NT2/D1 (cell line): ENCODE measurements around the gene NARF.

Source experiments
- DNase-seq: peaks from one replicate; pipeline ENCODE4 v3.0.0-alpha.2; 2011; ENCODE audit warnings: low read depth, low spot score
- H3K27me3 ChIP-seq: 2 replicates; pipeline ENCODE4 v1.6.0; 2011; ENCODE audit warnings: mild to moderate bottlenecking; ENCODE audit not compliant: insufficient read length, insufficient read depth
- H3K36me3 ChIP-seq: 2 replicates; pipeline ENCODE4 v1.6.1; 2011; ENCODE audit warnings: mild to moderate bottlenecking, low read length, mixed read lengths; ENCODE audit not compliant: insufficient read depth, insufficient read length
- H3K4me1 ChIP-seq: 2 replicates; pipeline ENCODE4 v1.5.1; 2011; ENCODE audit not compliant: insufficient read depth, insufficient read length
- H3K4me3 ChIP-seq: 2 replicates; pipeline ENCODE4 v1.5.1; 2011; ENCODE audit warnings: low read depth; ENCODE audit not compliant: insufficient read length
- H3K9ac ChIP-seq: 2 replicates; pipeline ENCODE4 v1.6.0; 2011; ENCODE audit warnings: low read depth; ENCODE audit not compliant: insufficient read length
- H3K9me3 ChIP-seq: 2 replicates; pipeline ENCODE4 v1.5.1; 2011; ENCODE audit warnings: mild to moderate bottlenecking, low read length; ENCODE audit not compliant: insufficient read depth
- SUZ12 ChIP-seq: IDR thresholded peaks from 2 replicates; pipeline ENCODE4 v1.6.1; 2011; ENCODE audit not compliant: insufficient read length, insufficient read depth; ENCODE audit errors: extremely low read depth
- YY1 ChIP-seq: IDR thresholded peaks from 2 replicates; pipeline ENCODE4 v1.6.1; 2011; ENCODE audit not compliant: insufficient read length, insufficient read depth
- ZNF274 ChIP-seq: IDR thresholded peaks from 2 replicates; pipeline ENCODE4 v1.6.1; 2011; ENCODE audit warnings: mild to moderate bottlenecking, low read depth, low read length

NARF gene

DNA sequence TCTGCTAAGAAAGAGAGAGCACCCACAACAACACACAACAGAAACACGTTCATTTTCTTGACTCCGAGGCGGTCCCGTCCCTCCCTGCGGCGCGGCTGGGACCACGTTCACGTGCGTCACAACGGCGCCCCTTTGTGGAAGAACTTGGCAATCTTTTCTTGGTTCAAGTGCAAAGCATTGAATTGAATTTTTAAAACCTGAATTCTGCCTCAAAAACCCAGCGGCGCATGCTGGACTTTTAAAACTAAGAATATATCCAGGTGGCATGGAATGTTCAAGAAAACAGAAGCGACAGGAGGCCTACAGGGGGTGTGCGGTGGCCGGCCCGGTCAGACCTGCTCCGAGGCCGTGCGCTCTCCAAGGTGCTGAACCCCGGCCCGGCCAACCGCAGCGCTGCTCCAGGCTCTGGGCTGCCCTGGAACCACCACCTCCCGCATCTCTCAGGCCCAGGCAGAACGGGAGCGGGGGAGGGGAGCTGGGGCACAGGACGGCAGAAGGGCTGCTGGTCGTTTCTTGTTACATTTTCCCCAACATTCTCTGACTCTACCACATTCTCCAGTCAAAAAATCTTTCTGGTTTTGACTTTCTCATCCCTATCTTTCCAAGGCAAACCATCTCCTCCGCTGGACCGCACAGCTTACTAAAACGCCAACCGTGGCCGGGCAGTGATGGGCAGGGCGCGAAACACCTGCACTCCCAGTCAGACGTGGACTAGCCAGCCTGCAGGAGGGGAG is 43.8 kb upstream of the NARF start:
- DNase-seq: peak; percentile 71
- H3K4me3 ChIP-seq: no peak overlapping the region
- TF ChIP-seq YY1: no peak
- TF ChIP-seq SUZ12: no peak
- no peak for TF ChIP-seq ZNF274
- peaks cover 10% of the 10 kb centered on the region for H3K4me1 ChIP-seq
- no peaks in the 10 kb centered on the region for H3K27me3 ChIP-seq
- H3K9ac ChIP-seq: no peak overlapping the region
- H3K36me3 ChIP-seq: peaks cover 19% of the 10 kb centered on the region
- H3K9me3 ChIP-seq: no peaks in the 10 kb centered on the region

DNA sequence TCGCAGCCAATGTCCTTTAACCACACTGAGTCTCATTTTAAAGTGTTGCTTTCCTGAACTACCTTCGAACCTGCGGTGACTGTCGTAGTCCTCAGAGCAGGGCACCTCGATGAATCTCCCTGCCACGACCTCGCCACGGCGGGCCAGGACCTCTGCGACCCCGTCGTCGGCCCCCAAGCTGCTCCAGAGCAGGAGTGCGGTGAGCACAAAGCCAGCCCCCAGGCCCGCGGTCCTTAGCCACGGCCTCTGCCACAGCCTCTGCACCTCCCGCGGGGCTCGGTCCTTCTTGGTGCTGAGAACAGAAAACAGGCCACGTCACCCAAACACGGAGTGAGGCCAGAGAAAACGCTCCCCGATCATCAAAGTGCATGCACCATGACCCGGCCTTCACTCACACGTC is 43.2 kb upstream of the NARF start:
- H3K9ac ChIP-seq: no peak overlapping the region
- DNase-seq: no peak
- H3K4me1 ChIP-seq: peaks cover 8% of the 10 kb centered on the region
- no peaks in the 10 kb centered on the region for H3K9me3 ChIP-seq
- H3K36me3 ChIP-seq: peaks cover 19% of the 10 kb centered on the region
- no peaks in the 10 kb centered on the region for H3K27me3 ChIP-seq
- H3K4me3 ChIP-seq: no peak overlapping the region
- no peak for TF ChIP-seq SUZ12
- TF ChIP-seq ZNF274: no peak
- TF ChIP-seq YY1: no peak

DNA sequence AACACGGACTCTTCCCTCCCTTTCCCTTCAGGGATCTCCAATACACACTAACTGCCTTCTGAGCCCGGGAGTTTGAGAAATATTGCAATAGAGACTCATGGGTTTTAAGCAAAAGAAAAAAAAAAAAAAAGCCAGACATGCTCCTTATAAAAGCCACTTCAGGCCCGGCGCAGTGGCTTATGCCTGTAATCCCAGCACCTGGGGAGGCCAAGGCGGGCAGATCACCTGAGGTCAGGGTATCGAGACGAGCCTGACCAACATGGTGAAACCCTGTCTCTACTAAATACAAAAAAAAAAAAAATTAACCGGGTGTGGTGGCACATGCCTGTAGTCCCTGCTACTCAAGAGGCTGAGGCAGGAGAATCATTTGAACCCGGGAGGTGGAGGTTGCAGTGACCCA is 42.8 kb upstream of the NARF start:
- no peaks in the 10 kb centered on the region for H3K9me3 ChIP-seq
- peaks cover 6% of the 10 kb centered on the region for H3K4me1 ChIP-seq

DNA sequence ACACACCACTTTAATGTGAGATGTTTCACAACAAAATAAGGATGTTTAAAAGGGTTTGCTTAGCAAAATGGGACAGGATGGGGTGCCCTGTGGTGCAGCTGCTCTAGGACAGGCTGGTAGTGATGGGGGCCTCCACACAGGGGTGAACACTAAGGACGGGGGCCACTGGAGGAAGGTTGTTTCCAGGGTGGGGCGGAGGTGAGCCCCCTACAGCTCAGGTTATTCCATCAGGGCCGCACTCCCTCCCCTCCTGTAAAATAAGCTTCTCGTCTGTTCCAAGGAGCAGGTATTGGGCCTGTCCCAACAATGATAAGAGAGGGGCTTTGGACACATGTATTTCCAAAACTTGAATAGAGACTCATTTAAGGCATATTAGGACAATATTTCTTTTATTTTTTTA is 42.3 kb upstream of the NARF start:
- H3K9me3 ChIP-seq: no peaks in the 10 kb centered on the region
- DNase-seq: no peak
- no peaks in the 10 kb centered on the region for H3K27me3 ChIP-seq
- no peak overlapping the region for H3K9ac ChIP-seq
- no peak overlapping the region for H3K4me3 ChIP-seq
- H3K4me1 ChIP-seq: peaks cover 6% of the 10 kb centered on the region
- TF ChIP-seq YY1 (no peak), ZNF274 (no peak), SUZ12 (no peak)
- peaks cover 27% of the 10 kb centered on the region for H3K36me3 ChIP-seq

More for the DNA sequence above, 42.8 kb upstream of the NARF start:
- no peak overlapping the region for H3K4me3 ChIP-seq
- H3K9ac ChIP-seq: no peak overlapping the region
- peaks cover 23% of the 10 kb centered on the region for H3K36me3 ChIP-seq
- TF ChIP-seq ZNF274: no peak
- TF ChIP-seq YY1: no peak
- no peak for TF ChIP-seq SUZ12
- no peaks in the 10 kb centered on the region for H3K27me3 ChIP-seq
- DNase-seq: no peak

DNA sequence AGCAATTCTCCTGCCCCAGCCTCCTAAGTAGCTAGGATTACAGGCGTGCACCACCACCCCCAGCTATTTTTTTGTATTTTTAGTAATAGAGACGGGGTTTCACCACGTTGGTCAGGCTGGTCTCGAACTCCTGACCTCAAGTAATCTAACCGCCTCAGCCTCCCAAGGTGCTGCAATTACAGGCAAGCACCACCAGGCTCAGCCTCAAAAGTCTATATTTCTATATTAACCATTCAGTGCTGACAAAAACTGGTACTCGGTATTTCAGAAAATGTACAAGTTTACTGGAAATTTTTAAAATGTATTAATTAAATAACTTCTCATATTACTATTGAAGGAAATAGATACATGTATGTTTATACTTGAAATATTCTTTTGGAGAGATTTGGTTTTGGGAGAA is 41.8 kb upstream of the NARF start:
- peaks cover 6% of the 10 kb centered on the region for H3K4me1 ChIP-seq
- no peak for DNase-seq
- TF ChIP-seq YY1: no peak
- TF ChIP-seq SUZ12: no peak
- no peak for TF ChIP-seq ZNF274
- peaks cover 30% of the 10 kb centered on the region for H3K36me3 ChIP-seq
- no peaks in the 10 kb centered on the region for H3K27me3 ChIP-seq
- H3K9ac ChIP-seq: no peak overlapping the region
- no peaks in the 10 kb centered on the region for H3K9me3 ChIP-seq
- no peak overlapping the region for H3K4me3 ChIP-seq

DNA sequence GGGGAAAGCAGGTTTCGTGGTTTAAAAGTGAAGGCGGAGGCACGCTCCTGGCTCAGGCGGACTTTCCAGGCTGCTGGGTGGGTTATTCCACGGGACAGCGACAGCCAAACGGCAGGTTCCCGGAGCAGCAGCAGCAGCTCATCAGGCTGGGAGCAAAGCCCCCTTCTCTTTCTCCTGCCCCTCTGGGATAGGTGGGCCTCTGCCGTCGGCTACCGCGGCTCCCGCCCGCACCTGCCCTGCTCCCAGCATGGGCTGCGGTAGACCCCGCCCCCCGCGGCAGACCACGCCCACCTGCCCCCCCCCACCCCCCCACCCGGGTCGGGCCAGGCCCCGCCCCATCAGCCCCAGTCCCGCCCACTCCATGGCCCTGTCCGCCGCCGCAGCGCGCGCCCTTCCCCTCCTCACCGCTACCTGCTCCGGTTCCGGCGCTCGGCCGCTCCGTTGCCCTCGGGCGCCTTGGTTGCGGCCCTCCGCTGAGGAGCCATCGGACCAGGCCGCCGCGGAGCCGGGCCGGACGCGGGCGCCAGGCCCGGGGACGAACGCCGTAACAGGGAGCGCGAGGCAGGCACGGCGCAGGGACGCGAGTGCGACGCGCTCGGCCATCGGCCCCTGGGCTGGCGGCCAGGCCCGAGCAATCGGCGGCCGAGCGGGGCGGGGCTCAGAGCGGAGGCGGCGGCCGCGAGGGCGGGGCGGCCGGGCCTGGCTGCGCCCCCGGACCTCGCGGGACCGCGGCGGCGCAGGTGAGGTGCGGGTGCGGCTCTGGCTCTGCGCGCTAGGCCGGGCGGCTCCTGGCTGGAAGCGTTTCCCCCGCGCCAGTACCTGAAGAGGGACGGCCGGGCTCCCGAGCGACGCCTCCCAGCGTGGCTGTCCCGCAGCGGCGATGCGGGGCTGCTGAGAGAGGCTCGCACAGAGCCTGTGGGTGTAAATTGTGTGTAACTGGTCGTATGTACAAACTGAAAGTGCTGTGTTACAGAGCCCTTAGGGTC is 40.2 kb upstream of the NARF start, which contains the start of the genes HEXD and OGFOD3:
Gene HEXD (plus strand): TSS at position 347 of the 986 bp plus-strand sequence. CDS start 1,453 bp downstream, outside the sequence.
Gene OGFOD3 (minus strand): TSS at position 586 of the 986 bp plus-strand sequence. CDS start 101 bp downstream, at position 485.
- peak; percentile 36 for DNase-seq
- Histone ChIP-seq H3K9me3 (no peaks in the 10 kb centered on the region; the same call in 1 of the 2 replicates), H3K4me1 (peaks cover 6% of the 10 kb centered on the region), H3K36me3 (peaks cover 31% of the 10 kb centered on the region), H3K9ac (peak within 1 kb of the TSS; percentile 96), H3K27me3 (no peaks in the 10 kb centered on the region), H3K4me3 (peak within 1 kb of the TSS; percentile 92)
- peak; percentile 24 for TF ChIP-seq YY1
- TF ChIP-seq ZNF274: no peak

DNA sequence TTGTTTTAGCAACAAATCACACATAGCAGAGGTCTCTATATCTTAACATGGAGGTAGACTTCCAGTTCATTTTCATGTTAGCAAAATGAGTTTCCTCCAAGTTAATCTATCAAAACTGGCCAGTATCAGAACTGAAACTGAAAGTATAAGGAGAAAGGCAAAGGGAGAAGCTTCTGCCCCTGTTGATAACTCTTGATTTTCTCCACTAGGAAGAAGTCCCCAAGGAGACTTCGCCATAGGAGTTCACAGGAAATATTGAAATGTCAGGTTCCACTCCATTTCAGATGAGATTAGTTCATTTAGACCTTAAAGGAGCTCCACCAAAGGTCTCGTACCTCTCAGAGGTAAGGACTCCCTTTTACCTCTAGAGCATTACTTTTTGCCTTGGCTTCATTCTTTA is 39.0 kb upstream of the NARF start:
- no peaks in the 10 kb centered on the region; the same call in 1 of the 2 replicates for H3K9me3 ChIP-seq
- H3K4me1 ChIP-seq: peaks cover 8% of the 10 kb centered on the region
- no peak overlapping the region for H3K4me3 ChIP-seq
- no peak for DNase-seq
- no peak overlapping the region for H3K9ac ChIP-seq
- TF ChIP-seq YY1: no peak
- TF ChIP-seq ZNF274: no peak
- no peak for TF ChIP-seq SUZ12
- H3K36me3 ChIP-seq: peaks cover 28% of the 10 kb centered on the region
- H3K27me3 ChIP-seq: no peaks in the 10 kb centered on the region
